ENCODE data around the gene ARID1B.

Gene ARID1B

GRCh38 chr6:157099912-157100593 is 322.9 kb downstream of the ARID1B start:
- peak; percentile 11 for DNase-seq (ENCODE audit: low read depth)

- no peak for DNase-seq (ENCODE audit: low read depth)
These were observed 324.0 kb downstream of the ARID1B start for GRCh38 chr6:157101166-157101565.

GRCh38 chr6:157104803-157105202 is 327.6 kb downstream of the ARID1B start:
- DNase-seq (ENCODE audit: low read depth) = no peak

- DNase-seq (ENCODE audit: low read depth) = no peak
These were observed 329.3 kb downstream of the ARID1B start for GRCh38 chr6:157106487-157106886.

- DNase-seq (ENCODE audit: low read depth) = no peak
These were observed 330.4 kb downstream of the ARID1B start for GRCh38 chr6:157107571-157107914.

- DNase-seq (ENCODE audit: low read depth) = no peak
These were observed 330.9 kb downstream of the ARID1B start for GRCh38 chr6:157107915-157108651.

GRCh38 chr6:157108923-157109322 is 331.7 kb downstream of the ARID1B start:
- no peak for DNase-seq (ENCODE audit: low read depth)

GRCh38 chr6:157110607-157111006 is 333.4 kb downstream of the ARID1B start:
- no peak for DNase-seq (ENCODE audit: low read depth)

- no peak for DNase-seq (ENCODE audit: low read depth)
These were observed 336.2 kb downstream of the ARID1B start for GRCh38 chr6:157113389-157113788.

- no peak for DNase-seq (ENCODE audit: low read depth)
These were observed 339.2 kb downstream of the ARID1B start for GRCh38 chr6:157116426-157116825.

- no peak for DNase-seq (ENCODE audit: low read depth)
These were observed 340.4 kb downstream of the ARID1B start for GRCh38 chr6:157117431-157118095.

- no peak for DNase-seq (ENCODE audit: low read depth)
These were observed 342.4 kb downstream of the ARID1B start for GRCh38 chr6:157119502-157120027.

- no peak for DNase-seq (ENCODE audit: low read depth)
These were observed 343.5 kb downstream of the ARID1B start for GRCh38 chr6:157120534-157121232.

GRCh38 chr6:157121897-157122296 is 344.7 kb downstream of the ARID1B start:
- no peak for DNase-seq (ENCODE audit: low read depth)

- no peak for DNase-seq (ENCODE audit: low read depth)
These were observed 346.1 kb downstream of the ARID1B start for GRCh38 chr6:157123234-157123633.

GRCh38 chr6:157124485-157125254 is 347.5 kb downstream of the ARID1B start:
- DNase-seq (ENCODE audit: low read depth) = no peak

GRCh38 chr6:157125531-157125930 is 348.4 kb downstream of the ARID1B start:
- DNase-seq (ENCODE audit: low read depth) = no peak

- no peak for DNase-seq (ENCODE audit: low read depth)
These were observed 349.3 kb downstream of the ARID1B start for GRCh38 chr6:157126183-157127098.

GRCh38 chr6:157128235-157128775 is 351.1 kb downstream of the ARID1B start:
- no peak for DNase-seq (ENCODE audit: low read depth)

- DNase-seq (ENCODE audit: low read depth) = no peak
These were observed 354.1 kb downstream of the ARID1B start for GRCh38 chr6:157131250-157131649.

All from T follicular helper cell (primary cell).